PFSK-1 (cell line): Measurements from ENCODE around the gene TMCO1.

Experiments
- FOXP2 ChIP-seq: optimal IDR thresholded peaks from 2 replicates; pipeline ENCODE3; 2011; ENCODE audit warnings: borderline replicate concordance, control low read depth, inconsistent platforms; ENCODE audit not compliant: insufficient read depth; ENCODE audit errors: extremely low read length, extremely low read depth
- POLR2AphosphoS5 ChIP-seq: IDR thresholded peaks from 2 replicates; pipeline ENCODE4 v1.6.1; 2012; ENCODE audit warnings: low read depth, mild to moderate bottlenecking, control low read depth, low read length, moderate library complexity
- REST ChIP-seq, 2 experiments: IDR thresholded peaks; 2 replicates each; pipeline versions ENCODE4 v1.6.1 to v1.8.0; 2011 to 2012; ENCODE audit warnings: low read depth in 2 of 2, low read length in 2 of 2, control low read depth in 1 of 2, inconsistent platforms in 1 of 2, mild to moderate bottlenecking in 1 of 2, moderate library complexity in 1 of 2; ENCODE audit not compliant: insufficient read depth in 1 of 2
- SIN3A ChIP-seq: IDR thresholded peaks from 2 replicates; pipeline ENCODE4 v1.6.1; 2012; ENCODE audit warnings: mild to moderate bottlenecking, low read length, moderate library complexity, borderline replicate concordance; ENCODE audit not compliant: insufficient read depth
- TAF1 ChIP-seq: IDR thresholded peaks from 2 replicates; pipeline ENCODE4 v1.6.1; 2012; ENCODE audit warnings: low read length, control low read depth, borderline replicate concordance; ENCODE audit not compliant: insufficient read depth

- peak; percentile 81 for TF ChIP-seq POLR2AphosphoS5
- TF ChIP-seq SIN3A = no peak
- TF ChIP-seq TAF1 = no peak
- no peak for TF ChIP-seq REST (IDR thresholded peaks at IDR 0.05; ENCODE audit: insufficient read depth in 1 of 2, low read depth in 2 of 2, low read length in 2 of 2)
- no peak for TF ChIP-seq FOXP2
Observed at GRCh38 chr1:165698761-165699052, 70.0 kb downstream of the TMCO1 start.
